HG03175 (cell line): ENCODE measurements around the gene IL22RA1.

ENCODE experiments used
- ATAC-seq: cut with Tn5 transposase; IDR thresholded peaks from one replicate; pipeline ENCODE4 v1.9.1; 2021; ENCODE audit warnings: mild to moderate bottlenecking, moderate library complexity; ENCODE audit not compliant: unreplicated experiment

IL22RA1 gene

GRCh38 chr1:24098943-24099638 lies 43.8 kb downstream of the IL22RA1 start:
- ATAC-seq, result no peak

GRCh38 chr1:24098102-24098501 lies 44.8 kb downstream of the IL22RA1 start:
- no peak for ATAC-seq

DNA sequence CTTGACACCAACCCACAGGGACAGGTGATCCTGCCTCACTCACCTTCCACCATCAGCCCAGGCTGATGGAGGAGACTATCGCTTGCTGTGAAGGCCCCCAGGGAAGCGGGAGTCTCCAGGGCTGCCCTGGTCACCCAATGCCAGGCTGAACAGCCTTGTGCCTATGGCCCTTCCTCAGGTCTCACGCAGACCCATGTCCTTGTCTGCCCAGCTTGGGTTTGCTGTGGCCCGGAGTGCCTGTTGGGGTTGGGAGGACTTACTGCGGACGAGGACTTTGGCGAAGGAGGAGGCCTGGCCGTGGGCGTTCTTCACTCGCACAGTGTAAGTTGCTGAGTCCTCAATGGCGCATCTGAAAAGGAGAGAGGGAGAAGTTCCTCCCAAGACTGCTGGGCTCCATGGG lies 45.3 kb downstream of the IL22RA1 start:
- no peak for ATAC-seq

DNA sequence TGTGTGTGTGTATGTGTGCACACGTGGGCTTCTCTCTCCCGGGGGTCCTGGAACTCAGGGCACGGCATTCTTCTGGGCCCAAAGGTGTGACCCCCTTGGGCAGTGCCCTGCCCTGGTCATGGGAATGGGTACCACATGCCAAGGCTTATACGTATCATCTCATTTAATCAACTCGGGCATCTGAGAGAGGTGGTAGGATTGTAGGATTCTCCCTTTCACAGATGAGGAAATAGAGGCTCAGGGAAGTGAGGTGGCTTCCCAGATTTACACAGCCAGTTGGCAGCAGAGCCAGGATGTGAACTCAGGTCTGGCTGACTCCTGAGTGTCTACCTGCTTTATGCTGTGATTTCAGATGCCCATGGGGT lies 46.2 kb downstream of the IL22RA1 start:
- ATAC-seq, result no peak

GRCh38 chr1:24096009-24096738 lies 46.8 kb downstream of the IL22RA1 start:
- ATAC-seq, result no peak

- no peak for ATAC-seq
Measured at GRCh38 chr1:24095140-24095859, 47.6 kb downstream of the IL22RA1 start.

GRCh38 chr1:24094554-24094953 lies 48.4 kb downstream of the IL22RA1 start:
- ATAC-seq, result no peak

GRCh38 chr1:24093732-24094131 lies 49.2 kb downstream of the IL22RA1 start:
- no peak for ATAC-seq

DNA sequence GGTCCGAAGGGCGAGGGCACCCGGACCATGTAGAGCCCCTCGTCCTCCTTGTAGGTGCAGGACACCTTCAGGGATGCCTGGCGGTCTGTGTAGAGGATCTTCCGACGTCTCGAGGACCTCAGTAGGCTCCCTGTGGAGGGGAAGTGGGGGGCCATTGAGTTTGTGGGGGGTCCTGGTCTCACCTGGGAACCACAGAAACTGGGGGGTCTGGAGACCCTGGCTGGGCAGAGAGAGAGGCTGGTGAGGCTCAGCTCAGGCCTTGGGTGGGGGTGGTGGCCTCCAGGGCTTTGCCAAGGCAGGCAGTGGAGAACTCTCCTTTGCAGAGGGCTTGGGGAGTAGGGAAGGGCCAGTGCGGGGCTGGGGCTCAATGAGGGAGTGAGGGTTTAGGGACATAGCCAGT lies 50.0 kb downstream of the IL22RA1 start:
- no peak for ATAC-seq

DNA sequence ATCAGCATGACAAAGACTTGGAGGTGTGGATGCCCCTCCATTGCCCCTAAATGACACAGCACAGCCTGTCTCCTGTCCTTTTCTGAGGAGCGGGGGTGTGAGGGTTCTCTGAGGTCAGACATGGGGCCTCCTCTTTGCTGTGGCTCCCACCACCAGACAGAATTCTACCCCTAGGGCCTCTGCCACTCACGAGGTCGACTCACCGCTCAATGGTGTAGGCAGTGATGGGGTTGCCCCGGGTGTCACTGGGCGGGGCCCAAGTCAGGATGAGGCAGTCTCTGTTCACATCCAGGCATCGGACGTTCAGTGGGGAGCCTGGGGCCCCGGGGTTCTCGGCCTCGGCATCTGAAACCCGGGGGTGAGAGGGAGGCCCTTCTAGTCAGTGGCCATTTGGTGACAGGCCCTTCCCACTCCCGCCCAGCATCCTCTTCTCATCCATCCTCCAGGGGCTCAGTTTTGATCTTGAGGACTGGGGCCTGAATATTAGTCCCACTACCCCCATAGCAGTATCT lies 50.9 kb downstream of the IL22RA1 start:
- no peak for ATAC-seq

DNA sequence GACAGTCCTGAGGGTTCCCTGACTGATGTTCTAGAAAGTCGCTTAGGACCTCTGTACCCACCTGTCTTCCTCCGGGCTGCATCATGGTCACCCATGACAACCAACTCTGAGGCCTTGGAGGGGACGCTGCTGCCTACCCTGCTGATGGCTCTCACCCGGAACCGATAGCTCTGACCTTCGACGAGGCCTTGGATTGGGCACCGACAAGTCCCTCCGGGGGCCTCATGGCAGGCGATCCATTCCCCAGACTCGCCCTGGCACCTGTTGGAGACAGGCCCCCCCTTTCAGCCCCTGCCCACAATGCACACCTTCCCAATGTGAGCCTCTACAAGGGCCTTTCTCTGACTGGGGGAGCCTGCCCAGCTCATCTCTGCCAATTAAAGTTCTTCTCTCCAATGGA lies 52.2 kb downstream of the IL22RA1 start:
- ATAC-seq, result no peak

- ATAC-seq, result no peak
Measured at GRCh38 chr1:24089743-24090555, 53.0 kb downstream of the IL22RA1 start.

DNA sequence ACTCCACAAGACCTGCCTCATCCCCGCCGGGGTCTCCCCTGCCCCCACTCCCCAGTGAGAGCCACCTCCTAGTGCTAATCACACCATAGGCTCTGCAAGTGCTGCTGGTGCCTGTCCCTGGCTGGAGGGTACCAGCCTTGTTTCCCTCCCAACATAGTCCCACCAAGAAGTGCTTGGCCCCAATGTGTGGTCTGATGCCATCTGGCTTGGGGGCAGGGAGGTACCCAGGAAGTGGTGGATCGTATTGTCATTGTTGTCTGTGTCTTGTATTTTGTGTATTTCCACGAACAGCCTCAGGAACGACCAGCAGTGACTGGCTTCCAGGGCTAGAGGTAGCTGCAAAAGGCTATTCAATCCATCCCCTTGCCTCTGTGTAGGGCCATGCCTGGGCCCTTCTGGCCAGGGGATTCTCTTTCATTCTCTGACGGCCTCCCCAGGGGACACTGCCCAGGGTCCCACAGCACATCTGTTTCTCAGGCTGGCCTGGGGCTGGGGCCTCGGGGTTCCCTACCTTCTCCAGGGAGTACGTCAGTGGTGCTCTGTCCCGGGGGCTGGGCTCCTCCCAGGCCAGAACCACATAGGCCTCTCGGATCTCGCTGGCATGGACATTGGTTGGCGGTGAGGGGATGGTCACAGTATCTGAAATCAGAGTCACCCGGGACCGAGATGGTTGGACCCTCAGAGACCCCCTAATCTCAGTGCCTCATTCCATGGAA lies 53.8 kb downstream of the IL22RA1 start:
- no peak for ATAC-seq

DNA sequence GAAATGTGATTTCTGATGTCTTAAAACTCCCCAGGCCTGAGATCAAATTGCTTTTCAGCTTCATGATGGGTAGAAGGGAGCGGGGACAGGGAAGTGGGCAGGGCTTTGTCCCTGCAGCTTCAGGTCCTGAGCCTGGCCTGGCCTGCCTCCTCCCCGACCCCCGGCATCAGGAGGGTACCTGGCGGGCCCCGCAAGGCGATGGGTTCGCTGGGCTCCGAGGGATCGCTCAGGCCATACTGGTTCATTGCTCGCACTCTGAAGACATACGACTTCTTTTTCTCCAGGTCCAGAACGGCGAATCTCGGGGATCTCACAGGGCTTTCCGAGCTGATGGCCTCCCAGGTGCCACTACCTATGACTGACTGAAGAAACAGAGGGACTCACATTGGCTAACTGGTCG lies 56.5 kb downstream of the IL22RA1 start:
- ATAC-seq, result no peak

GRCh38 chr1:24085546-24085945 lies 57.4 kb downstream of the IL22RA1 start:
- ATAC-seq, result no peak

DNA sequence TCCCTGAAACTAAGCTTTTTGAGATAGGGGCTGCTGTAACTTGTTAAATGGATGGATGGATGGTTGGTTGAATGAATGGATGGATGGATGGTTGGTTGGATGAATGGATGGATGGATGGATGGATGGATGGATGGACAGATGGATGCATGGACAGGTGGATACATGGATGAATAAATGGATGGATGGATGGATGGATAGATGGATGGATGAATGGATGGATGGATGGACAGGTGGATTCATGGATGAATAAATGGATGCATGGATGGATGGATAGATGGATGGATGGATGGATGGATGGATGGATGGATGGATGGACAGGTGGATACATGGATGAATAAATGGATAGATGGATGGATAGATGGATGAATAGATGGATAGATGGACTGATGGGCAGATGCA lies 57.9 kb downstream of the IL22RA1 start:
- no peak for ATAC-seq

- no peak for ATAC-seq
Measured at GRCh38 chr1:24084050-24084449, 58.9 kb downstream of the IL22RA1 start.

- ATAC-seq, result no peak
Measured at GRCh38 chr1:24082372-24082771, 60.6 kb downstream of the IL22RA1 start.

- ATAC-seq, result no peak
Measured at GRCh38 chr1:24081190-24081589, 61.8 kb downstream of the IL22RA1 start.

GRCh38 chr1:24080131-24080530 lies 62.8 kb downstream of the IL22RA1 start:
- ATAC-seq, result no peak
